ENCODE measurements around the gene LTA4H.

Gene LTA4H

DNA sequence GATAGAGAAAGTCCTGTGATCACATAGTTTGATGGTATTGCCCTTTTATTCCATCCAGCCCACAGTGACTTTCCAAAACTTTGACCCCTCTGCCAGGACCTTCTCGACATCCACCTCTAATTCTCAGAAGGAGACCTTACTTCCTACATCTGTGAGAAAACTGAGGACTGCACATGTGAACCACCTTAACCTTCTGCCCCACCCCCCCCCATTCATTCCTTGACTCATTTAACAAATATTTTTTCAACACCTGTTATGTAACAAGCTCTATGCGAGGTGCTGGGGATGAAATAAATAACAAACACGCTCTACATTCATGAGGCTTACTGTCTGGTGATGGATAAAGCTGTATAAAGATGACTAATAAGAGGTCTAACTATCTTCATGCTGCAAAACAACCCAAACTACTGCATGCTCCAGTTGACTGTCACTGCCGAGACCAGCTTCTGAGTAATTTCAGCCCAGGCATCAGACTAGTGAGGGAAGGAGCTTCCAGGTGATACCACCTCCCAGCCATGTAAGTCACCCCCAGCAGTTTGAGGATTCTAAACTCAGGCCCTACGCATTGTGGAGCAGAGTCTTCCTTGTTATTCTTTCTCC is 37.4 kb downstream of the LTA4H start:
- no peak for DNase-seq
- TF ChIP-seq POLR2A (IDR thresholded peaks at IDR 0.05; ENCODE audit: low read length) (no peak), GATA1 (IDR thresholded peaks at IDR 0.05; ENCODE audit: low read depth, low read length) (no peak)

DNA sequence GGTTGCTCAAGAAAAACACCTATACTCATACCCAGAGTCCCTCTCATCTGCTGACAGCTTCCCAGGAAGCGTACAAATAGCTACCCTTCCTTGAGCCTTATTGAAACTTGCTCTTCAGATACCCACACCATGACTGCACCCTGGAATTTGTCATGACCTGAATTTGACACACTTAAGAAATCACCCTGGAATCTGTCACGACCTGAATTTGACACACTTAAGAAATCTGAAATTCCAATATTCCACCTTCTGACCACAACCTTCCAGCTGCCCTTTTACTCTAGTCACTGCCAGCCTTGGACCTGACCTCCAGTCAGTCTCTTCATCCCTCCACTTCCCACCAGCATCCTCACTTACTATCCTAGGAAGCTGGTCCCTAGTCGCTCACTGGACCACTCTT is 38.1 kb downstream of the LTA4H start:
- TF ChIP-seq POLR2A (IDR thresholded peaks at IDR 0.05; ENCODE audit: low read length) (no peak), GATA1 (IDR thresholded peaks at IDR 0.05; ENCODE audit: low read depth, low read length) (no peak)
- no peak for DNase-seq

DNA sequence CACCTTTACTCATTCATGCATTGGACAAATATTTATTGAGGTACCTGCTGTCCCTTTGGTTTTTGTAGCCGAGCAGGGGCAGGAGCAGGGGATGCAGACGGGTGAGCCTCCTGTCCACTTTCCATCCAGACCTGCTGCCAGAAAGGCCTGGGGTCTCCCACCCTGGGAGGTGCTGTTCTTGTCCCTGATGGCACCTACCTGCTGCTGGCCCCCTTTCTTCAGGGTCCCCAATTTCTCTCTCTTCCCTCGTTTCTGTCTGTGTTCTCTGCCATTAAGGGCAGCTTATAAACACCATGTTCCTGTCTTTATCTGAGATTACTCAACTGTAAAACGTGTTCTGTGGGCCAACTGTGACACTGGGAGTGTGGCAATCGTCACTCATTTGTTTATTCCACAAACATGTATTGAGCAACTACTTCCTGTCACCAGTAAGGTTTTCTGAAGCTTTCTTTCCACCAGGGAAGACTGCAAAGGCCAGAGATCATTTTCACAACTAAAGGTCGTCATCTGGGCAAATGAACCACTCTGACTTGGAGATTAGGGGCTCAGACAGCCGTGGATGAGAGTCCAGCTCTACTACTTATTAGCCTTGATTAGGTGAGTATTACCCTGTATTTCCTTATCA is 39.2 kb downstream of the LTA4H start, which contains the start of gene HAL:
Gene HAL (minus strand): TSS at position 311 of the 625 bp plus-strand sequence. CDS start 434 bp downstream, outside the sequence.
- DNase-seq, result no peak
- TF ChIP-seq POLR2A (IDR thresholded peaks at IDR 0.05; ENCODE audit: low read length) (no peak), GATA1 (IDR thresholded peaks at IDR 0.05; ENCODE audit: low read depth, low read length) (no peak)

DNA sequence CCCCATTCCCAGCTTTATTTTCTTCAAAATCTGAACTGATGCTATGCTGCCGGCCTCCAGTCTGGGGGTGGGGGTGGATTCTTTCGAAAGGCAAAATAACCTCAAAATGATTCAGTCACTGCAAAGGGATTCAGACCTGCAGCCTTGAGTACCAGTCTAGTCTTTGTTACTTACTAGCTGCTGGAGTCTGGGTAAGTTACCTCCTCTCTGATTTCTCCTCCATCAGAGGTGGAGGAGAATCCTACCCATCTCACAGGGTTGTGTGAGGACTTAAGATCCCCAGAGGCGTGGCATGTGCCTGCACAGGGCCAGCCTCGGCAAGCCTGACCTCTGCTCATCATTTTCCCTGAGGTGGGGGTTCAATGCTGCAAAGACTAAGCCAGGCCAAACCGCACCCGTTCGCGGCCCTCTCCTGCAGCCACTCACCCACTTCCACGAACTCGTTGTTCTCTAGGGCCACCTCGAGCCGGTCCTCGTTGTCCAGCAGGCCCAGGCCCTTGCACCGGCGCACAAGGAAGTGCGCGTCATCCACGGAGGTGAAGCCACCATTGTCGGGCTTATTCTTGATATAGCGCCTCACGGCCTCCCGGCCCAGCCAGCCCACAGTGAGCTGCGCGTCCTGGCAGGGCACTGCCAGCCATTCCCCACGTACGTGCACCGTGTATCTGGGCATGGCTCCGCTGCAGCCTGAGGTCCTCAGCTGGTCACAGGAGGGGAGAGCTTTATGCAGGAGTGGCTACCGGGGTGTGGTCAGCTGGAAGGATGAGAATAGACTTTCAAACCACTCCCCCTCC is 40.0 kb downstream of the LTA4H start:
- no peak for TF ChIP-seq GATA1 (IDR thresholded peaks at IDR 0.05; ENCODE audit: low read depth, low read length)

DNA sequence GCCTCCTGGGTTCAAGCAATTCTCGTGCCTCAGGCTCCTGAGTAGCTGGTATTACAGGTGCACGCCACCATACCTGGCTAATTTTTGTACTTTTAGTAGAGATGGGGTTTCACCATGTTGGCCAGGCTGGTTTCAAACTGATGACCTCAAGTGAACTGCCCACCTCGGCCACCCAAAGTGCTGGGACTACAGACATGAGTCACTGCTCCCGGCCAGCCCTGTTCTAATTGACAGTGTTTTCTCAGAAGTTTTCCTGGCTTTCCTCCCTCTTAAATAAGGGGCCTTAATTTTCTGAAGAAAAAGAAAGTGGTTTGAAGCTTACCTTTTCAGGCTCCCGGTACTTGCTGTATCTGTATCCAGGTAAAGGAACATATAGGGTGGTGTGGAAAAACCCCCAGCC is 40.9 kb downstream of the LTA4H start:
- DNase-seq, result no peak
- TF ChIP-seq GATA1 (IDR thresholded peaks at IDR 0.05; ENCODE audit: low read depth, low read length) (no peak), POLR2A (IDR thresholded peaks at IDR 0.05; ENCODE audit: low read length) (no peak)

More for the DNA sequence above, 40.0 kb downstream of the LTA4H start:
- DNase-seq, result no peak

DNA sequence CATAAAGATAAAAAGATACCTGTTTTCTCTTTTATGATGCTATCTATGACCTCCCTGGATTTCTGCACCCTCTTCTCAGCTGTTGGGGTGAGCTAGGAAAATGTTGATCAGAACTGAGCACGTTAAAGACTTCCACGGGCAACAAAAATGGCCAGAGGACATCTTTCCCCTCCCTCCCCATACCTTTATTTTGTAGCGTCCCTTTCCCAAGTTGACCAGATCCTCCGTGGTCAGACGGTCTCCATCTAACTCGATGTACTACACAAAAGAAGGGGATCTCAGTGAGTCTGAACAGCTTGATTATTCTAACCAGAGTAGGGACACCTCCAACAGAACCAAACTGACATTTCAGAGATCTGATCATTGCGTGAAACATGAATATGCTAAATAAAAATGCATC is 41.5 kb downstream of the LTA4H start:
- DNase-seq, result no peak
- TF ChIP-seq GATA1 (IDR thresholded peaks at IDR 0.05; ENCODE audit: low read depth, low read length) (no peak), POLR2A (IDR thresholded peaks at IDR 0.05; ENCODE audit: low read length) (no peak)

DNA sequence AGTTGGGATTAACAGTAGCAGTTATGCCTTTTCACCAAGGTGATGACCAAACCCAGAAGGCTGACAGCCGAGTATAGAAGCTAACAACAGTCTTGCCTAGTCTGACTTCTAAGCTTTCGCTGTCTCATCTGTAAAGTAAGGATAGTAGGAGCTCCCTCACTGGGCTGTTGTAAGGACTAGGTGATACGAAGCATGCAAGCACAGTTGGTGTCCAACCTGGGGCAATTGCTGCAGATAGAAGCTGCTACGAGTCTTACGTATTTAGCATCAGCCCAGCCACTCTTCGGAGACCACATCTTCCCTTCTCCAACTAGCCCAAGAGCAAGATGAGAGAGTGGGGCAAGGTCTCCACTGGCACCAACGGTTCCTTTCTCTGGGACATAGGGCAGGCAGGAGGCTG is 45.3 kb downstream of the LTA4H start:
- TF ChIP-seq POLR2A (IDR thresholded peaks at IDR 0.05; ENCODE audit: low read length) (no peak), GATA1 (IDR thresholded peaks at IDR 0.05; ENCODE audit: low read depth, low read length) (no peak)
- DNase-seq, result no peak

DNA sequence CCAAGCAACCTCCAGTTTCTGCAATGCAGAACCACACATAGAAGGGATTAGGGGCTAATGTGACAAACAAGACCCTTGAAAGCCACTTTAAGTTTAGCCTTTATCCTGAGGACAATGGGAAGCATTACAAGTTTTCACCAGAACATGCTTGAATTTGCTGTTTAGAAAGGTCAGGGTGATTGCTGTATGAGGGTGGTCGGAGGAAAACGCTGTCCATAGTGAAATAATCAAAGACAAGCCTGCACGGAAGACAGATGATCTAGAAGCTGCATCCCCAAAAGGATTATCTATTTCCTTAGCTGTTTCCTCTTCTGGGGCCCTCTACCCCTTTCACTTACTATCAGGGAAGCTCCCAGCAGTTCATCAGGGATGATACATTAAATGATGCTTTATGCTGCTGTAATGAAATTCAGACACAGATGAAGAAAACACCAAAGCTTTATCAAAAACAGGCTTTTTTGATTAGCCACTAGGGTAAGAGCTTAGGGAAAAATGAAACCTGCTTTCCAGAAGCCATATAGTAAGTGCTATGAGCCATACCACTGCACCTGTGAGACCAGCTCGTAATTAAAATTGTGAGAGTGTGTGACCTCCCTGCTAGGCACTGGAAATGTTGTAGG is 45.8 kb downstream of the LTA4H start:
- no peak for DNase-seq
- TF ChIP-seq GATA1 (IDR thresholded peaks at IDR 0.05; ENCODE audit: low read depth, low read length) (no peak), POLR2A (IDR thresholded peaks at IDR 0.05; ENCODE audit: low read length) (no peak)

DNA sequence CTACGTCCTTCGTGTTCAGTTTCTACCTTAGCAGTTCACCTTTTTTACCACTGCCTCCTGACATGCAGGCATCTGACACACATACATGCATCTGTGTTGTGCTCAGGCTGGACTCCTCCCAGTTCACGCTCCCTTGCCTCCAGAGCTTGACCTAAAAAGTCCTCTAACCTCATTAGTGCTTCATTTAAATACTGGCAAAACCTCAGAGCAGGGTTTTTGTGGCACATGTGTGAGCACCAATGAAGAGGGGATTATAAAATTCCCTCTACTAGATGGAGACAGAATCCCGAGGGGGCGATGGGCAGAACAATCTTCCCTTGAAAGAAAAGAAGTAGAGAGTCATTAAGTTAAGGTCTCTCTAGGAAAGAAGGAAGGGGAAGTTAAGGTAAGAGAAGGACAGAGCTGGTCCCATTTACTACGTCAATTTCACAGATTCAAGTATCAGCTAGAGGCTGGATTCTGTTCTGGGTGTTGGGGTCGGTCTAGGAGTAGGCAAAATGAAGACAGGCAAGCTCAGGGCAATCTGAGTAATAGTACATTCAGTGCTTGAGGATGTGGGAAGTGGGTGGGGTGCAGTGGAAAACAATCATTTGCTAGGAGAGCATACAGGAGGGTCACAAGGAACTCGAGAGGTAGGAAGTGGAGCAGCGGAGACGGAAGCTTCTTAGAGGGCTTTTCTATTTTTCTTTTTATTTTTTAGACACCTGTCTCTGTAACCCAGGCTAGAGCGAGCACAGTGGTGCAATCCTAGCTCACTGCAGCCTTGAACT is 46.7 kb downstream of the LTA4H start:
- no peak for TF ChIP-seq POLR2A (IDR thresholded peaks at IDR 0.05; ENCODE audit: low read length)
- no peak for TF ChIP-seq GATA1 (IDR thresholded peaks at IDR 0.05; ENCODE audit: low read depth, low read length)
- DNase-seq, result no peak

DNA sequence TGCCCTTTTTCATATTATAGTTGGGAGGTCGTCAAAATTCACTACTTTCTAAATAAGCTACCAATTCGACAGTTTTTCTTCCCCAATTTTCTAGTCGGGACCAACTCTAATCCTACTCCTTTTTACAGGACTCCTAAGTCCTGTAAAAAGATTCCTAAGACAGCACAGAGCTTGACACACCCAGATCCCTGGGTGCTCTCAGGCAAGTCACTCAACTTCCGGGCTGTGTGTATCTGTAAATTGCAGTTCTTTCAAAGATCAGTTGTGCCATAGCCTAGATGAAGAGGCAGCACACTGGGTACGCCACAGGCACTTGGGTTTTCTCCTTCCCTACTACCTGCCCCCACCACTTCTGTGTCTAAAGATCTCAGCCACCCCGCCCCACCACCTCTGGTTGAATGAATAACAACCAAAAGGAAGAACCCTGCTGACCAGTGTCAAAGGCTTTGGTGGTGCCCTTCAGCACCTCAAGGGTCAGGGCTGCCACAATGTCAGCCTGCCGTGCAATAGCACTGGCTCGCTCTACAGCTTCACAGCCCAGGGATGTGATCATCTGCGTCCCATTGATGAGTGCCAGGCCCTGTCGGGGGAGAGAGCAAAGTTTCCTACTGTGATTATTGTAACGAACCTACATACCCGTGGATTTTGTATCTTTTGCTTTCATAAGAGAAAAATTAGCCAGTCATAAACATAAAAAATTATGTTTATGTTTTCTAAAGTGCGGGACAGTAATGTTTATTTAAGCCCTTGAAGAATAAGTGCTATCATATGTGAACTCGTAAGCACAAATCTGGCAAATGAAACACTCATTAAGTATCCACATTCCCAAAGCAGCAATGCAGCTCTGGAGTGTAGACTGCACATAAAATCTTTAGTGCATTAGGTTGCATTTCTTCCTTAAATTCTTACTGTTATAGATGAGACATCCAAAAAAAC is 48.5 kb downstream of the LTA4H start:
- no peak for TF ChIP-seq GATA1 (IDR thresholded peaks at IDR 0.05; ENCODE audit: low read depth, low read length)
- TF ChIP-seq POLR2A (IDR thresholded peaks at IDR 0.05; ENCODE audit: low read length), result no peak

DNA sequence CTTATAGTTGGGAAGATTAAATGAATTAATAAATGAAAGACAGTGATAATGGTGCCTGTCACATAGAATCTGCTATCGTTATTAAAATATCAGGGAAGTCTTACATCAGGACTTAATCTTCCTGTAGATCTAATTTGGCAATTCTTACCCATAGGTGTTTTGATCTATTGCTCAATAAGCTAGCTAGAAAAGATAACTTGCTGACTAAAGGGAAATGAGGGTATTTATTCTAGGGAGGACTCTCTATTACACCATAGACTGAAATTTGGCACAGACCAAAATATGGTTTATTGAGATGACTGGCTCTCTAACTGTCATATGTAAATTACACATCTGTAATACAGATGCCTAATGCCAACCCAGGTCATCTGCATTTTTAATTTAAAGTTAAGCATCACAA is 50.7 kb downstream of the LTA4H start:
- no peak for DNase-seq
- TF ChIP-seq GATA1 (IDR thresholded peaks at IDR 0.05; ENCODE audit: low read depth, low read length), result no peak
- no peak for TF ChIP-seq POLR2A (IDR thresholded peaks at IDR 0.05; ENCODE audit: low read length)

More for the DNA sequence above, 48.5 kb downstream of the LTA4H start:
- DNase-seq, result no peak

DNA sequence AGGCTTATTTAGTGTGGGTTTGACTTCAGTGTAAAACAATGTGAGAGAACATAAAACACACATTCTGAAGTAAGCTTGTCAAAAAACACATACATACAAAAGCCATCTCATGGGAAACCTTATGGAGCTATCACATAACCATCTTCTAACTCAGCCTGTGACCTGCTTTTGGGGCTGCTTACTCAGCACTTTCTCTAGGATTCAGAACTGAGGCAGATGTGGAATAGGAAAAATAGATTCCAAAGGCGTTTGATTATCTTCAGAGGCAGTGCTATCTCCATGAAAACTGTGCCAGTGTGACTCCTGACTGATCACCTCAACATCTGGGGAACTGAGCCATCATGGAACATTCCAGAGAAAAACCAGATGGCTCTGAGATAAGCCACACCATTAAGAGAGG is 52.8 kb downstream of the LTA4H start:
- TF ChIP-seq POLR2A (IDR thresholded peaks at IDR 0.05; ENCODE audit: low read length), result no peak
- no peak for TF ChIP-seq GATA1 (IDR thresholded peaks at IDR 0.05; ENCODE audit: low read depth, low read length)
- DNase-seq, result no peak
